WTC11 (cell line): Measurements from ENCODE around the gene SORCS2. TPM values are rescaled to one million over a fixed set of nuclear protein-coding genes. Genes with fewer than 3 reads are reported as not detected.

Experiments
- ATAC-seq: fragments of 200-7000 bp; cut with Tn5 transposase; 2 replicates; pipeline ENCODE4 v1.10.0; 2021; ENCODE audit warnings: mild to moderate bottlenecking, moderate library complexity
- CTCF ChIA-PET: fragments of 300-600 bp; sonication (Branson Sonifier 250); formaldehyde crosslinking; loops from one replicate; lab custom pipeline; 2021; ENCODE audit warnings: antibody characterized with exemption; lab: Charles Lee
- POLR2A ChIA-PET: fragments of 350-600 bp; sonication (Branson Sonifier 250); formaldehyde crosslinking; loops from one replicate; lab custom pipeline; 2021; ENCODE audit warnings: antibody characterized with exemption; lab: Charles Lee
- DNase-seq: peaks from one replicate; pipeline ENCODE4 v3.0.0; 2021; ENCODE audit warnings: low spot score
- H3K27ac Mint-ChIP-seq: 2 replicates; pipeline ENCODE4 v1.8.0; 2021; ENCODE audit warnings: mixed read lengths
- H3K27me3 Mint-ChIP-seq: 2 replicates; pipeline ENCODE4 v1.8.0; 2021; ENCODE audit warnings: low read depth, mild to moderate bottlenecking, moderate library complexity, mixed read lengths
- H3K36me3 Mint-ChIP-seq: 2 replicates; pipeline ENCODE4 v1.8.0; 2021; ENCODE audit warnings: mixed read lengths
- H3K4me1 Mint-ChIP-seq: 2 replicates; pipeline ENCODE4 v1.8.0; 2022; ENCODE audit warnings: mixed read lengths
- H3K4me3 Mint-ChIP-seq: 2 replicates; pipeline ENCODE4 v1.8.0; 2021; ENCODE audit warnings: mild to moderate bottlenecking, moderate library complexity, mixed read lengths
- H3K9me3 Mint-ChIP-seq: 2 replicates; pipeline ENCODE4 v1.8.0; 2021; ENCODE audit warnings: mixed read lengths
- AFF4 ChIP-seq: sonication (generic); formaldehyde crosslinking; IDR thresholded peaks from 2 replicates; pipeline ENCODE4 v1.8.1; 2023; ENCODE audit warnings: mild to moderate bottlenecking, missing genetic modification reagents, borderline replicate concordance
- AR ChIP-seq: fragments of 250-450 bp; sonication (Bioruptor Pico); IDR thresholded peaks from 2 replicates; pipeline ENCODE4 v1.9.0; 2021; ENCODE audit warnings: mild to moderate bottlenecking
- CDX4 ChIP-seq: fragments of 250-450 bp; sonication (Bioruptor Pico); IDR thresholded peaks from 2 replicates; pipeline ENCODE4 v1.9.0; 2021; ENCODE audit warnings: moderate library complexity, mild to moderate bottlenecking, inconsistent platforms, borderline replicate concordance
- E2F5 ChIP-seq: sonication (generic); formaldehyde crosslinking; IDR thresholded peaks from 2 replicates; pipeline ENCODE4 v1.8.1; 2022; ENCODE audit warnings: mild to moderate bottlenecking, moderate library complexity, missing genetic modification reagents
- ERG ChIP-seq: fragments of 250-450 bp; sonication (Bioruptor Pico); IDR thresholded peaks from 2 replicates; pipeline ENCODE4 v1.8.0; 2021; ENCODE audit warnings: mild to moderate bottlenecking
- FOXK1 ChIP-seq: sonication (generic); formaldehyde crosslinking; IDR thresholded peaks from 2 replicates; pipeline ENCODE4 v1.8.0; 2022; ENCODE audit warnings: mild to moderate bottlenecking, moderate library complexity, missing genetic modification reagents
- FOXP1 ChIP-seq: sonication (generic); formaldehyde crosslinking; IDR thresholded peaks from 2 replicates; pipeline ENCODE4 v1.8.0; 2022; ENCODE audit warnings: missing genetic modification reagents, mild to moderate bottlenecking, moderate library complexity, borderline replicate concordance
- HMGXB4 ChIP-seq: sonication (generic); formaldehyde crosslinking; IDR thresholded peaks from 2 replicates; pipeline ENCODE4 v1.8.1; 2023; ENCODE audit warnings: mild to moderate bottlenecking, moderate library complexity, missing genetic modification reagents
- JAZF1 ChIP-seq: fragments of 250-450 bp; sonication (Bioruptor Pico); IDR thresholded peaks from 2 replicates; pipeline ENCODE4 v1.9.0; 2021; ENCODE audit warnings: moderate library complexity, mild to moderate bottlenecking, inconsistent platforms
- NFATC4 ChIP-seq: fragments of 250-450 bp; sonication (Bioruptor Pico); IDR thresholded peaks from 2 replicates; pipeline ENCODE4 v1.9.0; 2021; ENCODE audit warnings: mild to moderate bottlenecking
- NR2C2 ChIP-seq: sonication (generic); formaldehyde crosslinking; IDR thresholded peaks from 2 replicates; pipeline ENCODE4 v1.8.0; 2022; ENCODE audit warnings: mild to moderate bottlenecking, missing genetic modification reagents
- NR3C1 ChIP-seq: sonication (generic); formaldehyde crosslinking; conservative IDR thresholded peaks from 2 replicates; pipeline ENCODE4 v1.8.1; 2023; ENCODE audit warnings: low read depth, mild to moderate bottlenecking, missing genetic modification reagents
- STAT6 ChIP-seq: sonication (generic); formaldehyde crosslinking; conservative IDR thresholded peaks from 2 replicates; pipeline ENCODE4 v1.8.1; 2023; ENCODE audit warnings: mild to moderate bottlenecking, low read depth, missing genetic modification reagents, moderate library complexity
- TCF7 ChIP-seq: sonication (generic); formaldehyde crosslinking; IDR thresholded peaks from 2 replicates; pipeline ENCODE4 v1.8.0; 2022; ENCODE audit warnings: mild to moderate bottlenecking, low read depth, missing genetic modification reagents, moderate library complexity
- TEAD4 ChIP-seq: sonication (generic); formaldehyde crosslinking; IDR thresholded peaks from 2 replicates; pipeline ENCODE4 v1.8.0; 2022; ENCODE audit warnings: mild to moderate bottlenecking, missing genetic modification reagents
- ZBTB43 ChIP-seq: sonication (generic); formaldehyde crosslinking; IDR thresholded peaks from 2 replicates; pipeline ENCODE4 v1.8.1; 2023; ENCODE audit warnings: mild to moderate bottlenecking, missing genetic modification reagents
- ZNF121 ChIP-seq: sonication (generic); formaldehyde crosslinking; IDR thresholded peaks from 2 replicates; pipeline ENCODE4 v1.8.0; 2023; ENCODE audit warnings: missing genetic modification reagents
- ZNF219 ChIP-seq: sonication (generic); formaldehyde crosslinking; IDR thresholded peaks from 2 replicates; pipeline ENCODE4 v1.8.0; 2023; ENCODE audit warnings: missing genetic modification reagents, mild to moderate bottlenecking, borderline replicate concordance
- total RNA-seq: library from RNA; stranded (reverse); gene quantifications from 3 replicates; pipeline ENCODE4 v1.2.3, GENCODE V29; 2021

Gene SORCS2
- total RNA-seq, 1 experiment from 2014 or later: 6.6 TPM

GRCh38 chr4:7510066-7510465, 317.7 kb downstream of the SORCS2 start:
- DNase-seq: no peak
- Mint-ChIP-seq H3K4me1 (peaks cover 12% of the 10 kb centered on the region), H3K36me3 (no peaks in the 10 kb centered on the region)

More at GRCh38 chr4:7510066-7510465, 317.7 kb downstream of the SORCS2 start:
- Mint-ChIP-seq H3K27ac (no peak overlapping the region), H3K27me3 (no peaks in the 10 kb centered on the region), H3K4me3 (no peak overlapping the region), H3K9me3 (no peaks in the 10 kb centered on the region)
- ChIA-PET POLR2A (no interaction called here), CTCF (no interaction called here)
- TF ChIP-seq CDX4 (CRISPR knock-in tag) (no peak), ZBTB43 (CRISPR knock-in tag) (no peak), NR3C1 (CRISPR knock-in tag) (no peak), NFATC4 (no peak), ERG (no peak), ZNF121 (CRISPR knock-in tag) (no peak), ZNF219 (CRISPR knock-in tag) (no peak), TEAD4 (CRISPR knock-in tag) (no peak), NR2C2 (no peak), FOXK1 (CRISPR knock-in tag) (no peak), HMGXB4 (CRISPR knock-in tag) (no peak), E2F5 (CRISPR knock-in tag) (no peak), JAZF1 (no peak), TCF7 (CRISPR knock-in tag) (no peak), AR (CRISPR knock-in tag) (no peak), FOXP1 (CRISPR knock-in tag) (no peak), AFF4 (no peak), STAT6 (CRISPR knock-in tag) (no peak)
- no peak for ATAC-seq
